Tibial nerve (tissue), 4 donors: ENCODE data around the gene GRIK4. TPM values are rescaled to one million over a fixed set of nuclear protein-coding genes. Genes with fewer than 3 reads are reported as not detected.

Source experiments
- DNase-seq, 2 donors: peaks; one replicate each; pipeline ENCODE4 v3.0.0-alpha.2; 2019; ENCODE audit warnings: low spot score in 2 of 2
- H3K27ac ChIP-seq, 4 donors: fragments of 200-600 bp; sonication (generic) in 3 of 4; one replicate each; pipeline ENCODE4 v1.5.1; 2017 to 2019; ENCODE audit warnings: mild to moderate bottlenecking in 1 of 4
- H3K27me3 ChIP-seq, 2 donors: fragments of 200-600 bp; sonication (generic) in 1 of 2; one replicate each; pipeline versions ENCODE4 v1.5.1 to v1.6.0; 2017 to 2019
- H3K36me3 ChIP-seq, 3 donors: fragments of 200-600 bp; sonication (generic); one replicate each; pipeline ENCODE4 v1.5.1; 2018 to 2019
- H3K4me1 ChIP-seq, 4 donors: fragments of 200-600 bp; sonication (generic) in 3 of 4; one replicate each; pipeline ENCODE4 v1.5.1; 2017 to 2019
- H3K4me3 ChIP-seq, 4 donors: fragments of 200-600 bp; sonication (generic) in 3 of 4; one replicate each; pipeline ENCODE4 v1.5.1; 2017 to 2019; ENCODE audit warnings: mild to moderate bottlenecking in 1 of 4, moderate library complexity in 1 of 4
- H3K9me3 ChIP-seq, 4 donors: fragments of 200-600 bp; sonication (generic) in 3 of 4; one replicate each; pipeline ENCODE4 v1.5.1; 2017 to 2019
- EP300 ChIP-seq, 2 donors: sonication (generic); formaldehyde crosslinking; IDR thresholded peaks; one replicate each; pipeline ENCODE4 v1.6.1; 2017; ENCODE audit warnings: antibody characterized with exemption in 2 of 2, mild to moderate bottlenecking in 1 of 2
- POLR2A ChIP-seq, 2 donors: fragments of 450-650 bp; IDR thresholded peaks; one replicate each; pipeline ENCODE4 v1.6.1; 2017; ENCODE audit warnings: antibody characterized with exemption in 2 of 2, mild to moderate bottlenecking in 2 of 2, moderate library complexity in 2 of 2
- WGBS, 2 donors: methylation state at CpG; one replicate each; pipeline ENCODE4 v1.1.5; 2018; 5-methylcytosine and 5-hydroxymethylcytosine counted together
- total RNA-seq, 4 donors: library from RNA; depleted of rRNA; stranded (reverse); fragments of >200 nt; gene quantifications; one replicate each; pipeline ENCODE4 v1.1.0, GENCODE V29; 2016
- TF ChIP-seq, protein P1 (sequence below), 5 experiments: fragments of 200-600 bp in 3 of 5; fragments of 450-650 bp in 2 of 5; sonication (generic) in 3 of 5; IDR thresholded peaks; one replicate each; pipeline ENCODE4 v1.5.1; 2016 to 2019; ENCODE audit warnings: antibody characterized with exemption in 5 of 5, mild to moderate bottlenecking in 3 of 5, moderate library complexity in 2 of 5

The GRIK4 gene
- total RNA-seq, 4 donors from 2014 or later = 0.22 to 0.98 TPM; not detected in 2

DNA sequence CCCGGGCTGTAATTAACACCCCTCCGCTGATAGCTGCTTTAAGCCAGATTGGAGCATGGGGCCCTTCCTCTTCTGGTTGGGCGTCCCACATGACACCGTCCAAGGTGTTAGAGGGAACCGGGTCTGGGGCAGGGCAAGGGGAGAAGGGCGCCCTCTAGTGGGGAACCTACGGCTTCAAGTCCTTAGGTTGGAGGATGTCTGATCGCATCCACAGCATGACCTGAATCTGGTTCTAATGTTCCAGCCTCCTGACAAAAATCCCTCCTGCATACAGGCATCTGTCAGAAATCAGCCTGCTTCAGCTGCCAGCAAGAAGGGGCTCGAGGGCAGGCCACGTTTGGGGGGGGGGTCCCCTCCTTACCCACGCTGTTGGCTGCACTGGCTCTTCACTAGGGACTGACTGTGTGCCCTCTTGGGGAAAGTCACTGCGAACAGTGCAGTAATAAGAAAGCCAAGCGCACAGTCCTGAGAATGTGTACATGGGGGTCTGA is 418.2 kb downstream of the GRIK4 start:
- Histone ChIP-seq H3K27me3 (no peaks in the 10 kb centered on the region), H3K4me1 (no peaks in the 10 kb centered on the region), H3K9me3 (no peaks in the 10 kb centered on the region), H3K27ac (no peak overlapping the region), H3K4me3 (no peak overlapping the region), H3K36me3 (no peaks in the 10 kb centered on the region)
- DNase-seq = no peak
- no peak for TF ChIP-seq EP300 (IDR thresholded peaks at IDR 0.05)
- TF ChIP-seq POLR2A (IDR thresholded peaks at IDR 0.05) = no peak
- TF ChIP-seq, protein P1, sequence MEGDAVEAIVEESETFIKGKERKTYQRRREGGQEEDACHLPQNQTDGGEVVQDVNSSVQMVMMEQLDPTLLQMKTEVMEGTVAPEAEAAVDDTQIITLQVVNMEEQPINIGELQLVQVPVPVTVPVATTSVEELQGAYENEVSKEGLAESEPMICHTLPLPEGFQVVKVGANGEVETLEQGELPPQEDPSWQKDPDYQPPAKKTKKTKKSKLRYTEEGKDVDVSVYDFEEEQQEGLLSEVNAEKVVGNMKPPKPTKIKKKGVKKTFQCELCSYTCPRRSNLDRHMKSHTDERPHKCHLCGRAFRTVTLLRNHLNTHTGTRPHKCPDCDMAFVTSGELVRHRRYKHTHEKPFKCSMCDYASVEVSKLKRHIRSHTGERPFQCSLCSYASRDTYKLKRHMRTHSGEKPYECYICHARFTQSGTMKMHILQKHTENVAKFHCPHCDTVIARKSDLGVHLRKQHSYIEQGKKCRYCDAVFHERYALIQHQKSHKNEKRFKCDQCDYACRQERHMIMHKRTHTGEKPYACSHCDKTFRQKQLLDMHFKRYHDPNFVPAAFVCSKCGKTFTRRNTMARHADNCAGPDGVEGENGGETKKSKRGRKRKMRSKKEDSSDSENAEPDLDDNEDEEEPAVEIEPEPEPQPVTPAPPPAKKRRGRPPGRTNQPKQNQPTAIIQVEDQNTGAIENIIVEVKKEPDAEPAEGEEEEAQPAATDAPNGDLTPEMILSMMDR (IDR thresholded peaks at IDR 0.05) = peak in 4 of 5 experiments; percentile 21 to 50 (median 31)
- 30 to 42% methylated on average over 11 to 12 of the region's 13 CpGs for WGBS, 2 donors

DNA sequence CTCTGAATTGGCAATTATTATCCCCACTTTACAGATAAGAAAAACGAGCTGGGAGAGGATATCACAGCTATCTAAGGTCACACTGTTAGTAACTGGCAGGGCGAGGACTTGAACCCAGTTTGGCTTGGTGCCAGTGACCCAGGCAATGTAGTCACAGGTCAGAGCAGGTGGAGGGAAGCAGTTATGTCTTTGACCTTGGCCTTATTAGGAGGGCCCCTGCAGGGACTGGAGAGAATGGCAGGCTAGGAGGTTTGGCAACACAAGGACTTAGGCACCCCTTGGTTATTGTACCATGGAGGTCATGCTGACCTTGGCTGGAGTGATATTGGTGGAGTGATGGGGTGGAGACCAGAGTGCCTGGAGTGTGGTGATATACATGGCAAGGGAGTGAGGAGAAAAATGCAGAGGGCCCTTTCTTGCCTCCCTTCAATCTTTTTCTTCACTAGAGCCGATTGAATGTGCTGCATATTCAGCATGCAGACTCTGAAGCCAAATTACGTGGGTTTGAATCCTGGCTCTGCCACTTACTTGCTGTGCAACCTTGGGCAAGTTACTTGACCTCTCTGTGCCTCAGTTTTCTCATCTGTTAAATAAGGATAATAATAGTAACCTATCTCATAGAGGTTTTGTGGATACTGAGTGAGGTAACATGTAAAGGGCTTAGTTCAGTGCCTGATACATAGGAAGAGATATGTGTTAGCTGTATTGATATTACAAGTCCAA is 419.7 kb downstream of the GRIK4 start:
- 81 to 84% methylated on average over 4 of the region's 4 CpGs for WGBS, 2 donors

DNA sequence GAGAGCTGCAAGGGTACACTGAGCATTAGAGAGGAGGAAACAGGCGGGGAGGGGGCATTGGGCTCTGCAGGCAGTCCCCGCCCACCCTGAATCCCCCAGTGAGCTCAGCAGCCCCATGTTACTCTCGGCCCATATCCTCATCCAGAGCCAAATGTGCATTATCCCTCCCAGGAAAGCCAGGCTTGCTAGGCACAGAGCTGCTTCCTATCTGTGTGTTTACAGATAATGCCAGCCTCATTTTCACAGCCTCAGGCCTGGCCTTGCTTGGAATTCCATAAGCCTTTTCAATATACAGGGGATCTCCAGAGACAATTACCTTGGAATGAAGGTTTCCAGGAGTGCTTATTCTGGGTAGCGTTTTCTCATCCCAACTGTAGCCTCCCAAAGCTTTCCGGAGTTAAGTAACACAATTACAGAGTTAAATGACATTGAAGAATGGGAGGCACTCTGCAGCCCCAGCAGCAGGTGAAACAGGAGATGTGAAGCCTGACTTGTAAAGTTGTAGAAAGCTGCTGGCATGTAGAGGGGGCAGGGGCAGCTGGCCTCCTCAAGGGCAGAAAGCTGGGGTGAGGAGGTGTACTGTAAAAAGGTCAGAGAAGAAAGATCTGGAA is 420.9 kb downstream of the GRIK4 start:
- H3K36me3 ChIP-seq = no peaks in the 10 kb centered on the region
- no peak overlapping the region for H3K4me3 ChIP-seq
- H3K4me1 ChIP-seq = no peaks in the 10 kb centered on the region
- TF ChIP-seq EP300 (IDR thresholded peaks at IDR 0.05) (no peak), POLR2A (IDR thresholded peaks at IDR 0.05) (no peak)
- TF ChIP-seq, protein P1 (IDR thresholded peaks at IDR 0.05) = no peak
- WGBS, 2 donors = 60 to 80% methylated on average over 5 of the region's 5 CpGs
- H3K27me3 ChIP-seq = no peaks in the 10 kb centered on the region
- H3K27ac ChIP-seq = no peak overlapping the region
- DNase-seq = no peak
- no peaks in the 10 kb centered on the region for H3K9me3 ChIP-seq

More for the DNA sequence above, 419.7 kb downstream of the GRIK4 start:
- no peak overlapping the region for H3K4me3 ChIP-seq
- no peaks in the 10 kb centered on the region for H3K4me1 ChIP-seq
- DNase-seq = no peak
- no peaks in the 10 kb centered on the region for H3K27me3 ChIP-seq
- no peak overlapping the region for H3K27ac ChIP-seq
- no peaks in the 10 kb centered on the region for H3K9me3 ChIP-seq
- no peaks in the 10 kb centered on the region for H3K36me3 ChIP-seq
- no peak for TF ChIP-seq EP300 (IDR thresholded peaks at IDR 0.05)
- TF ChIP-seq, protein P1 (IDR thresholded peaks at IDR 0.05) = no peak
- no peak for TF ChIP-seq POLR2A (IDR thresholded peaks at IDR 0.05)

DNA sequence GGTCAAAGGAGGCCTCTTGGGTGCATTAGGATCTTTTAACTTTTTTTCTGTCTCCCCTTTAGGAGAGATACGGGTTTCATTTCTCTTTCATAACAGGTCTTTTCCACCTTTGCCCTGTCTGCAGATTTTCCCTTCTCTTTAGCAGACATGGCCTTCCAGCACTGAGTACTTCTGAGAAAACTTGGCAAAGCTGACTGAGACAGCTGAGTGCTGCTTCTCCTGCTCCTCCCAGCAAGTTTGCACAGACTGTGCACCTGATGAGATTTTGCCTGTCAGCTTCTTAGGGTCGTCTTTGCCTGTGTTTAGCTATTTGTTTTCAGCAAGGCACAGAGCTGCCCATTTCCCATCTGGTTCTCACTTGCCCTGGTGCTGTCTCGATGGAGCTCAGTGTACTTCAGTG is 424.8 kb downstream of the GRIK4 start:
- DNase-seq = no peak
- Histone ChIP-seq H3K27me3 (peaks cover 0 to 8% of the 10 kb centered on the region in 2 donors), H3K9me3 (no peaks in the 10 kb centered on the region), H3K4me3 (no peak overlapping the region), H3K4me1 (no peaks in the 10 kb centered on the region), H3K27ac (no peak overlapping the region), H3K36me3 (no peaks in the 10 kb centered on the region)
- WGBS, 2 donors = 60 to 70% methylated on average over 3 of the region's 3 CpGs
- TF ChIP-seq, protein P1 (IDR thresholded peaks at IDR 0.05) = no peak
- no peak for TF ChIP-seq POLR2A (IDR thresholded peaks at IDR 0.05)
- no peak for TF ChIP-seq EP300 (IDR thresholded peaks at IDR 0.05)

DNA sequence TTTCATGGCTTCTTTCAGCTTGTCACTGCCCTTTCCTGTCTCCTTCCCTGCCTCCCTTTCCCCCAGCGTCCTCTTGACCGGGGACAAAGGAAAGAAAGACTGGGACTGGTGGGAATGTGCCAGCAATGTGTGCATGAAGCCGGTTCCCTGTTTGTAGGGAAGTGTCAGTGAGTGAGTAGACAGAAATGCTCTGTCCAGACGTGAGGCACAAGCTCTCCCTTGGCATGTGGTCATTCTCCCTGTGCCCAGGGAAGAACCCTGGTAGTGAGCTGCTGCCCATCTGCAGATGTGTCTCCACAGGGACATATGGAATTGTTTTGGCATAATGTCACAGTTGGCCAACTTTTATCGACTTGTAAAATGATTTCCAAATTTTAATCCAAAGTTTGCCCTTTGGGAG is 426.0 kb downstream of the GRIK4 start:
- no peak overlapping the region for H3K27ac ChIP-seq
- H3K36me3 ChIP-seq = no peaks in the 10 kb centered on the region
- H3K4me1 ChIP-seq = no peaks in the 10 kb centered on the region
- no peak for DNase-seq
- H3K4me3 ChIP-seq = no peak overlapping the region
- 33 to 38% methylated on average over 5 of the region's 5 CpGs for WGBS, 2 donors
- peaks cover 0 to 13% of the 10 kb centered on the region in 2 donors for H3K27me3 ChIP-seq
- no peak for TF ChIP-seq EP300 (IDR thresholded peaks at IDR 0.05)
- no peak for TF ChIP-seq POLR2A (IDR thresholded peaks at IDR 0.05)
- TF ChIP-seq, protein P1 (IDR thresholded peaks at IDR 0.05) = no peak
- H3K9me3 ChIP-seq = no peaks in the 10 kb centered on the region
